NCI-H69 (cell line): ENCODE data around the gene IQCK.
"Not testable (repeated sequence)": the region's sequence is repeated elsewhere in the genome, so short reads cannot be mapped to it uniquely, and the experiment has no call there.

Experiments
- DNase-seq: peaks from one replicate; lab custom pipeline; 2025; lab: John Stamatoyannopoulos, UW

IQCK gene, protein sequence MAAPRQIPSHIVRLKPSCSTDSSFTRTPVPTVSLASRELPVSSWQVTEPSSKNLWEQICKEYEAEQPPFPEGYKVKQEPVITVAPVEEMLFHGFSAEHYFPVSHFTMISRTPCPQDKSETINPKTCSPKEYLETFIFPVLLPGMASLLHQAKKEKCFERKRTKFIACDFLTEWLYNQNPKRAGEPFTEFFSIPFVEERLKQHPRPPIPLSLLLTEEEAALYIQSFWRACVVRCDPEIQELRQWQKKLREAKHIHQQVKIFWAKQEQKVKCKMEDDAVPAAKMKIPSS

DNA sequence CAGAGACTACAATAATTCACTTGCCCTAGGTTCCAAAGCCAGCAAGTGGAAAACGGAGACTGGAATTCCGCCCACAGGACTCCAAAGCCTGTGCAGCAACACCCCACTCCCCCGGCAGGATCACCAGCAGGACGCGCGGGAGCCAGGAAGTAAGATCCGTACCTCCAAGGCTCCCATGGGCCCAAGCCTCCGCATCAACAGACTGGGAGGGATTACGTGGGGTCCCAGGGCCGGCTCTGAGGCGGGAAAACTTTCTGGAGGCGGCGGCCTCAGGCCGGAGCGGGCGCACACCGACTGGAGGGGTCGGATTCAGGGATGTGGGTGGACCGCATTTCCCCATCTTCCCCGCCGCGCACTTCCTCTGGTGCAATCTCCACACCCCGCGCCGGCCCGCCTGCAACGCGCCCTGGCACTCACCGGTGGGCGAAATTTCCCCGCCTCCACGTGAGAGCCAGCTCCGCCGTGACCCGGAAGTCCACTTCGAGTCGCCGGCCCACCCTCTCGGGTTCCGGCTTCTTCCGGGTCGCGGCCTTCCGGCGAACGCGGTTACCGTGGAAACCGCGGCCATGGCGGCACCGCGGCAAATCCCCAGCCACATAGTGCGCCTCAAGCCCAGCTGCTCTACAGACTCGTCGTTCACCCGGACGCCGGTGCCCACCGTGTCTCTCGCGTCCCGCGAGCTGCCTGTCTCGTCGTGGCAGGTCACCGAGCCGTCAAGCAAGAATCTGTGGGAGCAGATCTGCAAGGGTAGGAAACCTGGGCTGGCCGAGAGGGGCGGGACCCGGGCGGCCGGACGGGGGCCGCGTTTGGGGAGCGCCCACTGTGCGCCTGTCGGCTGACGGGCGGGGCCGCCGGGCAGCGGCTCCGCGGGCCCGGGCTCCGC is at the start of gene IQCK, which contains the start of gene KNOP1:
TSS of gene IQCK (plus strand) at position 531 of the 883 bp plus-strand sequence. CDS start at position 567, 36 bp downstream.
TSS of gene KNOP1 (minus strand) at position 487 of the 883 bp plus-strand sequence. CDS start 3,192 bp downstream, outside the sequence.
- DNase-seq: peak; percentile 98

DNA sequence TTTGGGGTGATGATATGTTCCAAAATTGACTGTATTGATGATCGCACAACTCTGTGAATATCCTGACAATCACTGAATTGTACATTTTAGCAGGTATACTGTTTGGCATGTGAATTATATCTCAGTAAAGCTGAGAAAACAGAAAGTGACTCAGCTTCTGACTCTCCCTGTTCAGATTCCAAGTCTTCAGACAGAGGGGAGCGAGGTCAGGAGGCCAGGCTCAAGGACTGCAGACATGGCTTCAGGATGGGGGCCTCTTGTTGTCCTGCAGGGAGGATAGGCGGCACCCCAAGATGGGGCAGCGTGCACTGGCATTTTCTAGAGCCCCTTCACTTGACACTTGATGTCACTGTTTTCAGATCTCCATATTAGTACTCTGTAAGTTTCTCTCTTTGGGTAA is 45.7 kb upstream of the IQCK start:
- no peak for DNase-seq

DNA sequence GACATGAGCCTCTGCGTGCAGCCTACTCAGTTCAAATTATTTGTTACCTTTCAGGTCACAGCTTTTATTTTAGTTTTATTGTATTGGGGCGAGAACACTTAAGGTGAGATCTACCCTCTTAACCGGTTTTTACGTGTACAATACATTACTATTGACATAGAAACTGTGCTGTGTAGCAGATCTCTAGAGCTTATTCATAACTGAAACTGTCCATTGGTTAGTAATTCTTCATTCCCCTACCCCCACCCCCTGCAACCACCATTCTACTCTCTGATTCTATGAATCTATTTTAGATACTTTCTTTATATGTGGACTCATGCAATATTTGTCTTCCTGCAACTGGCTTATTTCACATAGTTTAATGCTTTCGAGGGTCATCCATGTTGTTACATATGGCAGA is 43.6 kb upstream of the IQCK start:
- DNase-seq: no peak

DNA sequence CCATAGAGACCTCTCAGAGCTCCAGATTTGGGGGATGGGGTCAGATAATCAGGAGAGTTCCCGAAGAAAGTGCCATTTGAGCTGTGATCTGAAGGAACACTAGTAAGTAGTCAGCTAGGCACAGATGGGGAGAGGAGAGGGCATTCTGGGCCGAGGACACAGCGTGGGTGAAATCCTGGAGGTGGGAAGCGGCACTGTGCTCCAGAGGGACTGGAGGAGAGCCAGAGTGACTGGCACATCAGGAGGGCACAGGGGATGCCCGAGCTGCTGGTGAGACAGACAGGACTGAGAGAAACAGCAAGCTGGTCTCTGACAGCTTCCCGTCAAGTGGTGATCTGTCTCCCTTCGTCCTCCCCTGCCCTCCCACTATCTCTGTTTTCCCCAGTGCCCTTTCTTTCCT is 40.7 kb upstream of the IQCK start:
- DNase-seq: no peak

DNA sequence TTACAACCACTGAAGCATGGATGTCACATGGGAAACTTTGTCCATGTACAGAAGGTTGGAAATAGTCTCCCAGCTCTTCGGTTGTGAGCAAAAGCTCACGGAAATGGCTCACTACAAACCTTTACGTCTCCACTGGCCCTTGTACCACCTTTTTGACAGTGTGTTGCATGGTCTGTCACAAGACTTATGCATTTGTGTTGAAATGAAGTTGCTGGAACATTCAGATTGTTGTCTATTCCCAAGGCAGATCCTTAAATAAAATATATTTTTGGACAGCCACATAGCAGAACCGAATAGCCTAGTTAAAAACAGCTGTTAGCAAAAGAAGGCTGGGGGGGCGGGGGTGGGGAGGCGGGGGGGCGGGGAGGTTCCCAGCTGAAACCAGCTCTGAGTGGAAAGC is 39.3 kb upstream of the IQCK start:
- DNase-seq: peak; percentile 32

DNA sequence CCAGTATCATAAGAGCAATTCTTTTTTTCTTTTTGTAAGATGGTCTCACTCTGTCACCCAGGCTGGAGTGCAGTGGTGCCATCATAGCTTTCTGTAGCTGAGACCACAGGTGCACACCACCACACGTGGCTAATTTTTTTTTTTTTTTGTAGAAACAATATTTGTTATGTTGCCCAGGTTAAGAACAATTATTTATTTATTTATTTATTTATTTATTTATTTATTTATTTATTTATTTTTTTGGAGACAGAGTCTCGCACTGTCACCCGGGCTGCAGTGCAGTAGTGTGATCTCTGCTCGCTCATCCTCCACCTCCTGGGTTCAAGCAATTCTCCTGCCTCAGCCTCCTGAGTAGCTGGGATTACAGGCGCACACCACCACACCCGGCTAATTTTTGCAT is 38.8 kb upstream of the IQCK start:
- DNase-seq: not testable (repeated sequence)

DNA sequence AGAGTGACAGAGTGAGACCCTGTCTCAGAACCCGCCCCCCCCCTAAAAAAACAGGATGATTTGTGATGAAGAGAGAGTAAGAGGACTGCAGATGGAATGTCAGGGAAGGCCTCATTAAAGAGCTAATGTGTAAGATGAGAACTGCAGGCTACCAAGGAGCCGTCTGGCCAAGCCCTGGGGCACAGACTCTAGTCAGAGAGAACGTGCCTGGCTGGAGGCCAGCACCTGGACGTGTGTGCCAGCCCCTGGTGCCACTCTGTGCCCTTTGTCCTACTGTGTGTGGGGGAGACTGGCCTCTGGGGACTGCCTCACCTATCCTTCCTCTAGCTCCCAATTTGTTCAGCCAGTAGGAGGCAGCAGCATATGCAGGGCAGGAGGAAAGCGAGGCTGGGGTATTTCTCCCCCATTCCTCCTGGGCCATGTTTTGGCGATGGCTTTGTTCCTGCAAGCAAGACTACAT is 37.2 kb upstream of the IQCK start:
- peak; percentile 95 for DNase-seq

DNA sequence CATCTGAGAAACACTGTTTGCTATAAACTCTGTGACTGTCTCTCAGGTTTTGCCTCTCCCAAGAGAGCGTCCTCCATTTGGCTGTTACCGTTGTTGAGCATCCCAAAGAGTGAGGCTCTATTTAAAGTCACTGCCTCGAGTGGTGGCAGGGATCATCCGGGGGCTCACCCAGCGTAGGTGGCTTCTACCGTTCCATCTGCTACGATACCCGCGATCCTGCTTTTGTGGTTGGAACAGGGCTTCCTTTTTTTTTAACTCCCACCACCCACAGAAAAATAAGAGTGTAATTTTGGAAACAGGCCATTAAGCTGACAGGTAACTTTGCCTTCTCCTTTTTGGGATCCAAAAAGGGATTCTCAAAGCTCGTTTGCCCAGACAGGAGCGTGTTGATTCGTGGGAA is 36.4 kb upstream of the IQCK start:
- no peak for DNase-seq

DNA sequence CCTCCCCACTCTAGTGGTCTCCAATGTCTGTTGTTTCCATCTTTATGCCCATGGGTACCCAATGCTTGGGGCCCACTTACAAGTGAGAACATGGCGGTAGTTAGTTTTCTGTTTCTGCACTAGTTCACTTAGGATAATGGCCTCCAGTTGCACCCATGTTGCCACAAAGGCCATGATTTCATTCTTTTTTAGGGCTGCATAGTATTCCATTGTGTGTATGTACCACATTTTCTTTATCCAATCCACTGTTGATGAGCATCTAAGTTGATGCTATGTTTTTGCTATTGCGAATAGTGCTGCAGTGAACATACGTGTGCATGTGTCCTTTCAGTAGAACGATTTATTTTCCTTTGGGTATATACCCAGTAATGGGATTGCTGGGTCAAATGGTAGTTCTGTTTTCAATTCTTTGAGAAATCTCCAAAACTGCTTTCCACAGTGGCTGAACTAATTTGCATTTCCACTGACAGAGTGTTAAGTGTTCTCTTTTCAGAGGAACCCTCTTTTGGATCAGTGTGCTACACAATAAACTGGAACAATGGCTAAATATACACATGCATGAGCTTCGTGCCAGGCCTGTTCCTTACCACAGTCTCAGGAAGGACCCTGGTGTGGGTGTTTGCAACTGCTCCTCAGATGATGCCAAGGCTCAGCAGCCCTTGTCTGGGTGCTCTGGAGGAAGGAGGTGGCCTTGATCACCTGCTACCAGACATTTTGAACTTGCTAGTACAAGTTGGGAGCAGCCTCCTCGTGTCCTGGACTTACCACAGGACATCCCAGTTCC is 34.4 kb upstream of the IQCK start:
- no peak for DNase-seq

DNA sequence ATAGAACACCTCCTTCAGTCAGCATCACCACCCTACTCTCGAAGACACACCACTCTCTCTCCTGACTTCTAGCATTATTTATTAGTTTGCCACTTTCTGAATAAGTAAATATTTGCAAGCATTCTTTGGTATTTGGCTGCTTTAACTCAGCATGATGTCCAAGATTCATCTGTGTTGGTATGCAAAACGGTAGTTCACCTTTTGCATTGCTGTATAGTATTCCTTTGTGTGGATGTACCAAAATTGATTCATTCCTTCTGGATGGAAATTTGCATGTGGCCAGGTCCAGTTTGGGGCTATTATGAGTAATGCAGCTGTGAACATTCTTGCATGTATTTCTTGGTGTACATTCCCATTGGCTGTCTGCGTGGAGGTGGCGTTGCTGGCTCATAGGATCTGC is 32.9 kb upstream of the IQCK start:
- DNase-seq: no peak

DNA sequence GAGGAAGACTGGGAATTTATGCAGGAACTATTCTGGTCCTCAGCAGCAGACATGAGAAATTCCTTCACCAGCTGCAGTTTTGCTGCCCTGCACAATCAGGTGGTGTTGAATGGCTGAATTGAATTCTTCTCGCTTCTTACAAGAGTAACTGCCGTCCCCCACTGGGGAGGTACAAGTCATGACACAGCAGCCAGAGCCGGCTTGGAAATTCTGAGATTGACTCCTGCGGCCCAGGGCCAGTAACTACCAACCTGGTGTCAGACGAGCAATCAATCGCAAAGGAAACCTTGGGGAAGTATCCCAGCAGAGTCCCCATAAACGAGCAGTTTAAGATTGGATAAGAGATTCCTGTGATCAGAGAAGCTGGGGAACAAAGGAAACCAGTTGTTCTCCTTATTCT is 30.8 kb upstream of the IQCK start:
- DNase-seq: no peak

DNA sequence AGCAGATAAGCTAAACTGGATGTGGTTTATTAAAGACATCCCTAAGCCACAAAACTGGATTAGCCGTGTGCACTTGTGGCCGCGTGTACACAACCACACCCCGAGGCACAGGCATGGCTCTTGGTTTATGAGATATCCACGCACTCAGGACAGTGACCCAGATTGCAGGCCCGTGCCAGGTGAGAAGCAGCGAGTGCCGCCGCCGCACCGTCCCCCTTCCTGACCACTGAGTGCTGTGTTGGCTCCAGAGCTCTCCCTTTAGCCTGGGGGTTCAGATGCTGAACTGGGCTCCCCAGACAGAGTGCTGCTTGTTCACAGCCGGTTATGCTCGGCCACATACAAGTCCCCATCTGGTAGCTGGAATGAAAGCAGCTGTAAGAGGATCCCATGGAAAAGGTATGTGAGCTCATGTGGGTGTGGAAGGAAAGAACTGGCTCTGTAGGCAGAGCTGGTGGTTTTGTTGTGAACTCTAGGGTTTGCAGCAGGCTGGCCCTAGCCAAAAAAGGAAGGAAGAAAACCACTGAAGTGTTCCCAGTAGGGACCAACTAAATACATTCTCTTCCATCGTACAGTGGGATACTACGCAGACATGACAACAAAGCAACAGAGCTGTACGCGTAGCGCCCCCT is 29.6 kb upstream of the IQCK start:
- DNase-seq: no peak

DNA sequence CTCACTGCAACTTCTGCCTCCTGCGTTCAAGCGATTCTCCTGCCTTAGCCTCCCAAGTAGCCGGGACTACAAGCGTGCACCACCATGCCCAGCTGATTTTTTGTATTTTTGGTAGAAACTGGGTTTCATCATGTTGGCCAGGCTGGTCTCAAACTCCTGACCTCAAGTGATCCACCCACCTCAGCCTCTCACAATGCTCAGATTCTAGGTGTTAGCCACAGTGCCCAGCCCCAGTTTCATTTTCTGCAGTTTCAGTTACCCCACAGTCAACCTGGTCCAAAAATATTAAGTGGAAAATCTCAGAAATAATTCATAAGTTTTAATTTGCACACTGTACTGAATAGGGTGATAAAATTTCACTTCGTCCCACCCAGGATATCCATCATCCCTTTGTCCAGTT is 28.7 kb upstream of the IQCK start:
- no peak for DNase-seq

DNA sequence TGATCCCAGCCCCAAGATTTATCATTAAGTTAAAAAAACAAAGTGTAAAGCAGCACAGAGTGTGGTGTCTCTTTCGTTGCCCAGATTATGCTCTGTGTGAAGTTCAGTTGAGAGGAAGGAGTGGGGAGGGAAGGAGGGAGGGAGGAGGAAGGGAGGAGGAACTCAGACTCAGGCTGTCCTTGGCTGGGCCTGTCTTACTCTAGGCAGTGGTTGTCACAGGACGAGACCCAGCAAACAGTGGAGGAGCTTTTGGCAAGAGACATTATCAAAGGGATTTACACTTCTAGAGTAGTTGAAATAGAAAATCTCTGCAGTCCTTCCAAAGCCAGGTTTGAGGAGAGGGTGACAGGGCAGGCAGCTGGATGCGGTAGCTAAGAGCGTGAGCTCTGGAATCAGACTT is 27.9 kb upstream of the IQCK start:
- no peak for DNase-seq

DNA sequence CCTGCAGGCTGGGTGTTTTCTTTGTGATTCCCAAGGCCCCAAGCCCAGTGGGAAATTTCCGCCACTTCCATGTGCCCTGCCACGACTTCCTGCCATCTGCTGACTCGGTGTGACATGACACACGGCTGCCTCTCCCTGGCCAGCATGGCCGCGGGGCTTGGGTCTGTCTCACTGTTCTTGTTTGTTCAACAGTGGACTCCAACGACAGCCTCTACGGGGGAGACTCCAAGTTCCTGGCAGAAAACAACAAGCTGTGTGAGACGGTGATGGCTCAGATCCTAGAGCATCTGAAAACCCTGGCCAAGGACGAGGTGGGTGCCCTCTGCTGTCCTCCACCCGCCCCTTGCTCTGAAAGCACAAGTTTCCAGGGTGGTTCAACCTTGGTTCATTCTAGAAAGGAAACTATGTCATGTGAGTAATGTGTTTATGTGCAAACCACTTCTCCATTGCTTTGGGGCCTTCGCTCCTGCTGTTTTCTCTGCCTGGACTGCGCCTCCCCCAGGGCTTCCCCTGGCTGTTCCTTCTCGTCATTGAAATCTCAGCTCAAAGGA is 26.8 kb upstream of the IQCK start:
- DNase-seq: peak; percentile 56

DNA sequence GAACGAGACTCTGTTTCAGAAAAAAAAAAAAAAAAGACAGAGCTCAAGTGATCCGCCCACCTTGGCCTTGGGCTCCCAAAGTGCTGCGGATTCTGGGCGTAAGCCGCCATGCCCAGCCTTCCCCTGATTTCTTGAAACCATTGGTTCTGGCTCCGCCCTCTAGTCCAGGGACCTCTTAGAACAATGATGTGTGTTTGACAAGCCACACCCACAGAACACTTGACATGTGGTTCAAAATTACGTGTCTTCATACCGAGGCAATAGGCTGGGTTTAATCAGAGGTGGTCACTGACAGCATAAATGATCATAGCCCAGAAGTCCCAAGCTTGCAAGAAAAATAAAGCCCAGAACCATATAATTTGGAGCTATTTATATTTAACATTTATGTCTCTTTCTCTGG is 23.1 kb upstream of the IQCK start:
- peak; percentile 81 for DNase-seq

DNA sequence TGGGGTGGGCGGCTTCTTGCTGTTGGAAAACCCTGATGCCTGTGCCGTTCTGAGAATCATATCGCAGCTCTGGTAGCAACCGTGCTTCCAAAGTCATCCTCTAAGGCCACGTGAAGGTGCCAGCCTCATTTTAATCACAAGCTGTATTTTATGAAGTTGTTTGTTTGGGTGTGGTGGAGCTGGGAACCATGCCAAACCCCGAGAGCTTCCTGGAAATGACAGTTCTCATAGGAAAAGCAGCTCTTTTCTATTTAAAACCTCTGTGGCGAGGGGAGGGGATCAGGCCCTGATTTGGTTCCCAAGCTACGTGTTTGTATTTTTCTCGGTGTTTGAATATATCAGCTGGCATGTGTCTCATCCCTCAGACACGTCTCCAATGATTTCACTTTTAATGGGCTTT is 21.7 kb upstream of the IQCK start:
- DNase-seq: peak; percentile 97

DNA sequence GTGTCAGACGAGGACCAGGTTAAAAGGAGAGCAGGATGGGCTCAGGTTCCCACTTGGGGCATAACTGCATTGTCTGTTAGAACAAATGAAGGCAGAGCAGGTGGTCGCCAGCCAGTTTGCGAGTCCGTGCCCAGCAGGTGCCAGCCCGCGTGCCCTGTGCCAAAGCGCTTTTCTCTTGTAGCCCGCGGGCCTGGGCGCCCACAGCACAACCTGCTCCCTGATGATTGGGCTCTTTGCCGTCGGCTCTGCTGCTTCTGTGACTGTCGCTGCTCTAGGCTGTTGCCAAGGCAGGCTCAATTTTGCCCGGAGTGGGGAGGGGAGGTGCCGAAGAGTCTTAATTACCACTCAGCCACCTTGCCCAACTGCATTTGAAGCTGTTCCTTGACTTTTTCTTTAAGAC is 21.1 kb upstream of the IQCK start:
- DNase-seq: peak; percentile 98

DNA sequence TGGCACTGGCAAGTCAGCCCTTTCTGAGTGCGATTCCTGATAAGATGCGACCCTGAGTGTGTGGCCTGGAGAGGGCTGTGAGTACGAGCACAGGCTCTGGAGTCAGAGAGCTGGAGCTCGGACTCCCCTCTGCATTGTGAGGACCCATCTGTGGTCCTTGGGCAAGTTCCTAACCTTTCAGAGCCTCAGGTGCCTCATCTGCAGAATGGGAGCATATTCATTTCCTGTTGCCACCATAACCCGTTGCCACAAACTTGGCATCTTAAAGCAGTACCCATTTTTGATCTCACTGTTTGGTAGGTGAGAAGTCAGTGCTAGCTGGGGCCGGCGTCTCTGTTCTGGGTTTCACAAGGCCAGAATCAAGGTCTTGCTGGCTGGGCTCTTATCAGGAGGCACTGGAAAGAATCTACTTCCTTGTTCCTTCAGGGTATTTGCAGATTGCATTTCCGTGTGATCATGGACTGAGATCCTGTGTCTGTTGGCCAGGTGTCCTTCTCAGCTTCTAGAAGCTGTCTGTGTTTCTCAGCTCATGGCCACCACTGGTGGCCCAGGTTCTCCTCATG is 20.2 kb upstream of the IQCK start:
- peak; percentile 32 for DNase-seq

DNA sequence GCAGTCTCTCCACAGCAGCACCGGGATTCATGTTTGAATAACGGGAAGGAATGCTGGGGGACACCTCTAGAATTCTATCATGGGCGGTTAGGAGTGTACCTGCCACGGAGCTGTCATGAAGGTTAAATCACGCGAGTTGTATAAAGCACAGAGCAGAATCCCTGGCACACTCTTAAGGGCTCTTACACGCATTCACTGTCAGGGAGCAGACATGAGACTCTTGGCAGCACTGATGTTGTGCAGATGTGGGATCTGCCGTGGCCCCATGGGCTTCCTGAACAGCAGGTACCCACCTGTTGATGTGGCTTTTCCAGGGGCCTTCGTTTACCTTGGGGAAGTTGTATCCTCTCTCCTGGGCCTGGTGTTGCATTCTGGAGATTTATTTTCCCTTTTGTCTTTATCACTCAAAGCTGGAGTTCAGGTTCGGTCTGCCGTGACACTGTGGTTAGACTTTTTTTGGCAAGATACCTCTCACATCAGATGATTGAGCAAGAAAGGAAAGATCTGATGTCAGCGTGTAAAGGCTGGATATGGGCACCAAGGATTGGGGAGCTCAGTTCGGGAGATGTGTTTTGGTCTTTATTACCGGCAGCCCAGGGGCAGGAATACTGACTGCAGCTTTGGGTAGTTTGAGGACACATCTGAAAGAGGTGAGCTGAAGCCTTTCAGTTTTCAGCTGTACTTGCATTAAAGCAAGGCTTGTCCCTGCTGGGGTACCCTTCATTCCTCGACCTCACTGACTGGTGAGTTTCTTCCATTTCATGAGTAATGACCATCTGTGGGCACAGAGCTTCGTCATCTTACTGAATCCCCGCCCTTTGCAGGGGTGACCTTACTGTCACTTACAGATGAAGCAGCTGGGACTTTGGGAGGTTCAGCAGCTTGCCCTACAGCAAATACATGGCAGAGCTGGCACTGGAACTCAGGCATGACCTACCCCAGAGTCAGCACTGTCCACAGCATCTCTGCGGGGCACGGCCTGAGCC is 19.3 kb upstream of the IQCK start:
- DNase-seq: peak; percentile 44
